ENCODE data around the gene PI4KA.
"Not testable (repeated sequence)": the region's sequence is repeated elsewhere in the genome, so short reads cannot be mapped to it uniquely, and the experiment has no call there.

PI4KA gene

GRCh38 chr22:20662524-20663036 is 196.0 kb downstream of the PI4KA start:
- DNase-seq = not testable (repeated sequence)

- DNase-seq = no peak
Measured at GRCh38 chr22:20661473-20661872, 197.1 kb downstream of the PI4KA start.

- DNase-seq = no peak
Measured at GRCh38 chr22:20660441-20661054, 198.1 kb downstream of the PI4KA start.

- DNase-seq = no peak
Measured at GRCh38 chr22:20659920-20660319, 198.7 kb downstream of the PI4KA start.

- no peak for DNase-seq
Measured at GRCh38 chr22:20659258-20659657, 199.4 kb downstream of the PI4KA start.

GRCh38 chr22:20658433-20659222 is 200.0 kb downstream of the PI4KA start:
- DNase-seq = no peak

GRCh38 chr22:20657963-20658362 is 200.6 kb downstream of the PI4KA start:
- DNase-seq = no peak

Data from activated CD4-positive, CD25-positive, alpha-beta regulatory T cell (primary cell).